Measurements from ENCODE around the gene CGGBP1.

CGGBP1 gene

GRCh38 chr3:88084097-88084501, 25.3 kb upstream of the CGGBP1 start:
- TF ChIP-seq CTCF (IDR thresholded peaks at IDR 0.05; ENCODE audit: low read length) (no peak), EZH2 (optimal IDR thresholded peaks at IDR 0.05; ENCODE audit: low read depth, low read length) (no peak), EZH2phosphoT487 (IDR thresholded peaks at IDR 0.05; ENCODE audit: low read length) (no peak)
- no peaks in the 10 kb centered on the region for H3K27me3 ChIP-seq (replicated peaks; ENCODE audit: insufficient read depth, low read length)
- H3K27ac ChIP-seq (ENCODE audit: low read length): no peak overlapping the region
- H3K9ac ChIP-seq (ENCODE audit: low read length): no peak overlapping the region
- DNase-seq: no peak
- H3K9me3 ChIP-seq (replicated peaks; ENCODE audit: insufficient read depth, low read length): no peaks in the 10 kb centered on the region
- H3K4me1 ChIP-seq (ENCODE audit: low read length): no peaks in the 10 kb centered on the region
- no peaks in the 10 kb centered on the region for H3K9me2 ChIP-seq (replicated peaks; ENCODE audit: insufficient read depth, low read length)
- peaks cover 60% of the 10 kb centered on the region for H3K79me2 ChIP-seq (ENCODE audit: low read length)
- no peak overlapping the region for H3K4me2 ChIP-seq (ENCODE audit: low read depth, low read length)
- no peaks in the 10 kb centered on the region for H3F3A ChIP-seq (ENCODE audit: insufficient read depth, low read length)
- H3K4me3 ChIP-seq (ENCODE audit: low read length): no peak overlapping the region
- peaks cover 8% of the 10 kb centered on the region; the same call in 1 of the 2 replicates for H3K36me3 ChIP-seq (replicated peaks; ENCODE audit: insufficient read depth, low read length)
- H4K20me1 ChIP-seq (ENCODE audit: insufficient read depth, low read length): no peaks in the 10 kb centered on the region; the same call in 1 of the 2 replicates
- no peak overlapping the region for H2AFZ ChIP-seq (ENCODE audit: low read length)

- H4K20me1 ChIP-seq (ENCODE audit: insufficient read depth, low read length): no peaks in the 10 kb centered on the region; the same call in 1 of the 2 replicates
- no peak overlapping the region for H3K4me2 ChIP-seq (ENCODE audit: low read depth, low read length)
- DNase-seq: no peak
- no peaks in the 10 kb centered on the region for H3K4me1 ChIP-seq (ENCODE audit: low read length)
- peaks cover 5% of the 10 kb centered on the region; the same call in 1 of the 2 replicates for H3K36me3 ChIP-seq (replicated peaks; ENCODE audit: insufficient read depth, low read length)
- no peaks in the 10 kb centered on the region for H3K27me3 ChIP-seq (replicated peaks; ENCODE audit: insufficient read depth, low read length)
- H3K4me3 ChIP-seq (ENCODE audit: low read length): no peak overlapping the region
- peaks cover 70% of the 10 kb centered on the region for H3K79me2 ChIP-seq (ENCODE audit: low read length)
- no peaks in the 10 kb centered on the region for H3K9me3 ChIP-seq (replicated peaks; ENCODE audit: insufficient read depth, low read length)
- H3K9me2 ChIP-seq (replicated peaks; ENCODE audit: insufficient read depth, low read length): no peaks in the 10 kb centered on the region
- H3K9ac ChIP-seq (ENCODE audit: low read length): no peak overlapping the region
- H2AFZ ChIP-seq (ENCODE audit: low read length): no peak overlapping the region
- no peaks in the 10 kb centered on the region for H3F3A ChIP-seq (ENCODE audit: insufficient read depth, low read length)
- no peak overlapping the region for H3K27ac ChIP-seq (ENCODE audit: low read length)
- TF ChIP-seq CTCF (IDR thresholded peaks at IDR 0.05; ENCODE audit: low read length) (no peak), EZH2 (optimal IDR thresholded peaks at IDR 0.05; ENCODE audit: low read depth, low read length) (no peak), EZH2phosphoT487 (IDR thresholded peaks at IDR 0.05; ENCODE audit: low read length) (no peak)
Measured at GRCh38 chr3:88082854-88083253, 24.0 kb upstream of the CGGBP1 start.

GRCh38 chr3:88078932-88079331, 20.1 kb upstream of the CGGBP1 start:
- H4K20me1 ChIP-seq (ENCODE audit: insufficient read depth, low read length): no peaks in the 10 kb centered on the region; the same call in 1 of the 2 replicates
- no peaks in the 10 kb centered on the region for H3K4me1 ChIP-seq (ENCODE audit: low read length)
- no peak overlapping the region for H3K4me3 ChIP-seq (ENCODE audit: low read length)
- no peak overlapping the region for H3K9ac ChIP-seq (ENCODE audit: low read length)
- no peaks in the 10 kb centered on the region for H3K9me3 ChIP-seq (replicated peaks; ENCODE audit: insufficient read depth, low read length)
- TF ChIP-seq CTCF (IDR thresholded peaks at IDR 0.05; ENCODE audit: low read length) (no peak), EZH2phosphoT487 (IDR thresholded peaks at IDR 0.05; ENCODE audit: low read length) (no peak), EZH2 (optimal IDR thresholded peaks at IDR 0.05; ENCODE audit: low read depth, low read length) (no peak)
- H3K27me3 ChIP-seq (replicated peaks; ENCODE audit: insufficient read depth, low read length): no peaks in the 10 kb centered on the region
- H3K4me2 ChIP-seq (ENCODE audit: low read depth, low read length): no peak overlapping the region
- DNase-seq: no peak
- no peaks in the 10 kb centered on the region for H3F3A ChIP-seq (ENCODE audit: insufficient read depth, low read length)
- H3K79me2 ChIP-seq (ENCODE audit: low read length): peaks cover 92% of the 10 kb centered on the region
- H3K36me3 ChIP-seq (replicated peaks; ENCODE audit: insufficient read depth, low read length): no peaks in the 10 kb centered on the region
- no peak overlapping the region for H2AFZ ChIP-seq (ENCODE audit: low read length)
- H3K27ac ChIP-seq (ENCODE audit: low read length): no peak overlapping the region
- no peaks in the 10 kb centered on the region for H3K9me2 ChIP-seq (replicated peaks; ENCODE audit: insufficient read depth, low read length)

All from MM.1S (cell line).